ENCODE results near the gene ARHGAP21.

ARHGAP21 gene

DNA sequence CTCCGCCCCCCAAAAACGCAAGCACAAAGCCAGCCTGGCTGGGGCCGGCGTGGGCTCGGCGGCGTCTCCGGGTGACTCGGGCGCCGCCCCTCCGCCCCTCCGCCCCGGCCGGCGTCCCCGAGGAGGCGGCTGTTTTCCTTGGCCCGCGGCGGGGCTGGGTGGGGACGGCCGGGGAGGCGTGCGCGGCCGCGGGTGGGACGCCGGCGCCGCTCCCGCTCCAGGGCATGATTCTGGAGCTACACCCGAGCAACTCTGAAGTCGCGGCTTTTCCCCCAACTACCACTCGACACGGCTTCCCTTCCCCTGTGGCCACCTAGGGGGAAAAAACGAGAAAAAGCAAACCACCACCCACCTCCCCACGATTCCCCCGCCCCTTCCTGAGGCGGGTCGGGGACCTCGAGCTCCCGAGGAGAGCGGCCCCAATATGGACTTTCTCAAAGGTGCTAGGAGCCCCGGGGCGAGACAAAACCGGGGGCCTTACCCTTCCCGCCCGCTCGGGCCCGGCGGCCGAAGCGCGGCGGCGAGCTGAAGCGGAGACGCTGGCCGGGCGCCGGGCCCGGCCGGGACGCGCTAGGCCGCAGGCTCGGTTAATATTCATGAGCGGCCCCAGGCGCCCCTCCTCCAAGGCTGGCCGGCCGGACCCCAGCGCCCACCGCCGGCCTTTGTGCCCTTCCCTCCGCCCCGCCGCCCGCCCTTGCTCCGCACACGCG is 856 bp downstream of the ARHGAP21 start:
- DNase-seq (ENCODE audit: low read depth), result peak; percentile 56

DNA sequence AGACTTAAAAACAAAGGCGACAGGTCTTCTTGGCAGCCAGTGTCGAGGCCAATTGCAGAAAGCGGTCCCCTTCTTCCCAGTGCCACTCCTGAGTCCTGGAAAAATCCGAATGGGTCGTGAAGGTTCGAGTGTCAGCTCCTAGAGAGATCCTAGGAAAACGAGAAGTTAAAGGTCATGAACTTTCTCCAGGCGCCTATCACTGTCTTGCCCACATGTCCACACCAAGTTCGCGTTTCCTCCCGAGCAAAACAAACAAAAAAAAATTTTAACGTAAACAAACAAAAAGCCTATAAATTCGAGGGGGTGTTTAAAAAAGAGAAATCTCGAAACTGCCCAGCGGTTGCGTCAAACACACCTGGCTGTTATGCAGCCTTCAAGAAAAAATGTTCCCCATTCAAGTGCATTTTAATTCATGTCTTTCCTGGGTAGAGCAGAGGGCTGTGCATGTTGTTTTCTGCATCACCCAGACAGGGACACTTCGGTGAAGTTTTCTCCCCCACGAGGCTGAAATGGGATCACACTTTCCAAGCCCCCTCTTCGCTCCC is 1.5 kb downstream of the ARHGAP21 start:
- DNase-seq (ENCODE audit: low read depth), result peak; percentile 41

DNA sequence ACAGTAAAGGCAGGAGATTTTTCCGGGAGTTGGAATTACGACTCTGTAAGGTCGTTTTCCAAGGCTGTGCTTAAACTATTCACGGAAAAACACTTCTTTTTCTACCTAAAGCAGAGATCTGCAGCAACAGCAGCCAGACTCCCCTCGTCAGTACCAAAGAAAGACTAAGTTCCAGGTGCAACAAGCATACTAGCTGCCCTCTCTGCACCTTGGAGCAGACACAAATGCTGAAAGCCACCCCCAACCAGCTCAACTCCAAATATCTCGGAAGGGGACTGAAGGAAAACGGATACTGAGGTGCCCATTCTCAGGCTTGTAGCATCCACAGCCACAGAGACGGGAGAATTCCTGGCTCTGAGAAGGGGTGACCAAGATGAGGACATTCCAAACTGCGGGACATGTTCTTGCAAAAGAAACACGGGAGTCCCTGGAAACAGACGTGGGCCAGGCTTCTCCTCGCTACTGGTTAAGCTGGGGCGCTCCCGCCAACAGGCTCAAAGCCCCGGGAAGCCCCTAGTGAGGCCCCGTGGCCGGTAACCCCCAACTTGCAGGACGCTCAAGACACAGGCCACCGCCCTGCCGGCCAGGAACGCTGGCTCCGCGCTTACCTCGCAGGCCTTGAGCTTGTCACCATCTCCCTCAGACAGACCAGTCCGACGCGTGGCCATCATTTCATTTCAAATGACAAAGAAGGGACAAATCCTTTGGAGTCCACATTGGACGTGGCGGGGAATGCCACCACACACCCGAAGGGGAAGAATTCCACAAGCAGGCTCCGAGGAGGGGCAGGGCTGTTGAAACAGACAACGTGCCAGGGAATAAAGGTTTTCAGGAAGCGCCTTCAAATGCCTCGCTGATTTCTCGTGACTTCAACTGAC is 2.2 kb downstream of the ARHGAP21 start:
- DNase-seq (ENCODE audit: low read depth), result peak; percentile 34

DNA sequence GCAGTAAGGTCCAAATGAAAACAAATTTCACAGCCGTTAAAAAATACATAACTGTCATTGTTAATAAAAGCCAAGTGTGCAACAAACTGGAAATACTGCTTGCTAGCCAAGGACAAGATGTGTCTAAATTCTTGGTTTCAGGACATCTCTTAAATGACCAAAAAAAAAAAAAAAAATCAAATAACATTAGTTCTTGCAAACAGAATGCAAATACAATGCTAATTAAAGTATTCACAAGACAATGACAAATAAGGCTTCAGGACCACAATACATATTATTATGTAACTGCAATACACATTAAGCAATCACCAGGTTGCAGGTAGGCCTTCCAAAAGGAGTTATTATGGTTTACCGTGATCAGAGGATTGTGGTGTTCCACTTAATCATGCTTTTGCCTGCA is 3.6 kb downstream of the ARHGAP21 start:
- DNase-seq (ENCODE audit: low read depth), result no peak

DNA sequence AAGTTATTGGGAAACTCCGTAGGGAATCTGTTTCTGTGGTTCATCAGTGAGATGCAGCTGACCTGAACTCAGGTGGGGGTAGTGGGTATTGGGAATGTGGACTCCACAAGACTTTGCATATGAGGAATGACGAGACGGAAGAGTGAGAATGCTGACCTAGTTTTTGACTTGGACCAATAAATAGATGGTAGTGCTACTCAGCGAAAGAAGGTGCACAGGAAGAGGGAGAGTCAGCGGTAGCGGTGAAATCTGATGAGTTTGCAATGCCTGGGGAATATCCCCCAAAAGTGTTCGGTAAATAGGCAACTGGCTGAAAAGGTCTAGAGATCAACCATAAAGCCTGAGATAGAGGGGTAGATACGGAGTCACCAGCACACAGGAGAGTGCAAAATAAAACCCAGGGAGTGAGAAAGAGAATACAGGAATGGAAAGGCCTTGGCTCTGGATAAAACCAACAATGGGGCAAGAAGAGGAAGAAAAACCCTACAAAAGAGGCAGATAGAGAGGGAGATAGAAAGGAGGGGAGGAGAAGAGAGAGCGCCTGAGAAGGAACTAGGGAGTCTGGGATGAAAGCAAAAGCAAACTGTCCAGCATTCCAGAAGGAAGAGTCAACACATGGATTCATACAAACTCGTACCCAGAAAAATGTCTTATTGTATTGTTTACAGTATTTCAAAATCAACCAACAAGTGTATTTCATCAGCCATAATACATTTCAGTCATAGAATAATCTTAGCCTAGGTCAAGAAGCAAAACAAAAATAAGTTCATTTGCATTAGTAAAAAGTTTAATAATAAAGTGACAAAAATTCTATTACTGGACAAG is 5.4 kb downstream of the ARHGAP21 start:
- peak; percentile 79 for DNase-seq (ENCODE audit: low read depth)

DNA sequence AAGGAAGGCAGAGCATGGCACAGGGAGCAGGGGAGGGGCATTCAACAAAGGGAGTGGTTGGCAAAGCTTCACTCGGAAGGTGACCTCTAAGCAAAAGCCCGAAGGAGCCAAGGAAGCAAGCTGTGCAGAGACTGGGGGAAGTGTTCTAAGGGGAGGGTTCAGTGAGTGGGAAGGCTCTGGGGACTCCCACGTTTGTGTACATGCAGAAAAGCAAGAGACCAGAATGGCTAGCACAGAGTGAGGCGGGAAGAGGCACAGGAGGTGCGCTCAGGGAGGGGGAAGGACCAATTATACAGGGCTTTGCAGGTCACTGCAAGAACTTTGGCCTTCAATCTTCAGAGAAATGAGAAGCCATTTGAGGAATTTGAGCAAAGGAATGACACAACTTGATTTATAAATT is 7.4 kb downstream of the ARHGAP21 start:
- no peak for DNase-seq (ENCODE audit: low read depth)

DNA sequence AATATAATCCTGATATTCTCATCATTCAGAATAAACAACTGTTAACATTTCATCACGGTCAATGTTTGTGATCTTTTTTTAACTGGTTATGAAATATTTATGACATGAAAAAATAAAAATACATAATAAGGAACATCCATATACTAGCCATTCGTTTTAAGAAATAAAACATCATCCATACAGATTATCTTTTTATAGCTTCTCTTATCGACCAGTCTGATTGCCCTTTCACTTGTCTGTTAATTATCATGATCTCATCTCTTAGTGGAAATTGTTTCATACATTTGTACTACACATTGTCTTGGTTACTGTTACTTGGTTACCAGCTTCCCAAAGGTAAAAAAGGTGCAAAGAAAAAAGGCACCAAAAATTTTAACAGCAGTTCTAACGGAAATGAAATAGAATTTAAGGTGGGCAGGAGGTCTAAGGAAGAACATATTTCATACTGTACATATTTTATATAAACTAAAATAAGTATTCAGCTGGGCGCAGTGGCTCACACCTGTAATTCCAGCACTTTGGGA is 8.4 kb downstream of the ARHGAP21 start:
- DNase-seq (ENCODE audit: low read depth), result no peak

DNA sequence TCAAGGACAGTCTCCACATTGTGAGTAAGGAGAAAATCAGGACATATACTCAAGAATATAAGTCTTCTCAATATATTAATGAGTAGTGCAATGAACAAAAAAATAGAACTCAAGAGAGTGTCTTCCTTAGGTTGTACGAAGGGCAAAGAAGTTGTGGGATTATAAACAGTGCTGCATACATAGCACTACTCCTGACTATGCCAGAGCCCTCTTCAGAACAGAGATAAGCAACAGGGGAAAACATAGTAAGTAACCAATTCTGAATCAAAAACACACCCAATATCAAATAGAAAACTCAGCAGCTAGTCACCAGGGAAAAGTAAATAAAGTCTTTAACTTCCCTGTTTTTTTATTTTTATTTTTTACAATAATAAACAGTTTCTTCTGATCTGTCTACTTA is 10.6 kb downstream of the ARHGAP21 start:
- no peak for DNase-seq (ENCODE audit: low read depth)

DNA sequence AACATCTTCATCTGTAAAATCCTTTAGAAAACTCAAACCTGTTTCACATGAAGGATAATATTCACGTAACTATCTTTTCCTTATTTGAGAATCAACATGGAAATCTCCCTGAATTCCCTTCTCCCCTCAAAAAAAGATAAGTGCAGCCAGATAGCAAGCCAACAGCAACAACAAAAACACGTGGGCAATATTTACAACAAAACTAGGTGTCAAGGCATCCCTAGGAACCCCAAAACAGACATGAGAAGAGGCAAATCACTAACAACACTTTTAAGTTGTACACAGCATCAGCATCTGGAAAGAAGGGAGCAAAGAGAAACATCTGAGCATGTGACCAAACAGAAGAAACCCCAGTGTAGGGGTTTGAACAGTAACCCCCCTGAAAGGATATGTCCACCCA is 12.2 kb downstream of the ARHGAP21 start:
- no peak for DNase-seq (ENCODE audit: low read depth)

DNA sequence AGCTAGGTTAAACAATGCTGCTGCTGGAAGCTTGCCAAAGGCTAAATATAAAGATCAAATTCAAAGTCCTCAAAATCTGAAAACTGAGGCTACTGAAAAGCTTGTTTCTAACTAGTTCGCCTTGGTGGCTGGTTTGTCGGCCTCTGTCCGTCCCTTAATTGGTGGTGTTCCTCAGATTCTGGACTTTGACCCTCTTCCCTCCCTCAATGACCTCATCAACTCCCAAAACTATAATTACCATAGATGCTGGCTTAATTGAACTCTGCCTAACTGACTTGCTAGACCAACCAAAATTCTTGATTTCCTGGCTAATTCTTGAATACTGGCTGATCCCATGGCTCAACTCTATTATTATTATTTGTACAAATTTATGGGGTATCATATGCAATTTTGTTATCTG is 15.6 kb downstream of the ARHGAP21 start:
- no peak for DNase-seq (ENCODE audit: low read depth)

DNA sequence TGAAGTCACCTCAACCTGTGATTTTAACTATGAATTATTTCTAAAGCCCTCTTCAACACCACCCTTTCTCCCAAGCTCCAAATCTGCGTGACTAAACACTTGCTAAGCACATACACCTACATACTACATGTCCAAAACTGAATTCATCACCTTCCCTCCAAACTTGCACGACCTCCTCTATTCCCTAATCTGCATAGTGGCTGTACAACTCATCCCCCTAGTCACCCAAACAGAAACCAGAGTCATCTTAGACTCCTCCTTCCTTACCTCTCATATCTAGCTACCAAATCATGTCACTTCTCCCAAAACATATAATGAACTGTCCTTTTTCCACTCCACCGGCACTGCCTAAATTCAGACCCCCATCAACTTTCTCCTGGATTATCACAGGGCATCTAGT is 16.2 kb downstream of the ARHGAP21 start:
- DNase-seq (ENCODE audit: low read depth), result no peak

DNA sequence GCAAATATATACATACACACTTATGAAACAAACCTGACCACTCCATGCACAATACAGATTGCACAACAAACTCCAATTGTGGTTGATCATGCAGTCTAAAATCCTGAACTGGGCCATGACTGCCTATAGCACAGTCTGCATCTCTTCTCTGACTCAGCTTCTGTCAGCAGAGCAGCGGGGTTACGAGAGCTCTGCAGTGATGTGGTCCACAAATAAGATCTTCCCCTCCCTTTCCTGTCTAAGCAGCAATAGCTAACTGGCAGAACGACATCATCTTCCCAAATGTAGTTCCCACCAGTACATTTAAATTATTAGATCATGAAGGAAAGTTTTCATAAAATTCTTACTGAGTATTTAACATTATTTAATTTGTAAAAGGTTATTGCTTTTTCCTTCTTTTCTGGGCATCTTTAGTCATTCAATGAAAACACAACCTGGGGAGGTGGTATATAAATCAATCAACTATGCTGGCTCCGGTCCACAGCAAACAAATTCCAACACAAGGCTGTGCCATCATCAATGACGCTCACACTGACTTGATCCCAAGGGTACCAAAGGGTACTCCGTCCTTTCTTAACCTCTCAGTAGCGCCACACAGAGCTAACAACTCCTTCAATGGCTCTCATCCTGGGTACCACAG is 17.1 kb downstream of the ARHGAP21 start:
- DNase-seq (ENCODE audit: low read depth), result peak; percentile 99

DNA sequence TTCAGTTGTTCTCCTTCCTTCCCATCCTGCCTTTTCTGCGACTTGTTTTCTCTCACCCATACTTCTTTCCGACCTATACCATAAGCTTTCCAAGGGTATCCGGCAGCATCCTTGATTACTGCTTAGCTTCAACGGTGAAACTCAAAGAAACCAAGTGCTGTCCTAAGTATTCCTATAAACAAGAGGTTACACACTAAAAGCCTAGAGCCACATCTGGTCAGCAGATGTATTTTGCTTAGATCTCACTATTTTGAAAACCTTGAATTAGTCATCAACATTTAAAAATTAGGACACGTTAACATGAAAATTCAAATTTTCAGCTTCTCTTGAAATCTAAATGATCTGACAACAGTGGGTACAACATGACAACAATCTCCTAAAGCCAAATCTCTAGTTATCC is 20.0 kb downstream of the ARHGAP21 start:
- peak; percentile 84 for DNase-seq (ENCODE audit: low read depth)

DNA sequence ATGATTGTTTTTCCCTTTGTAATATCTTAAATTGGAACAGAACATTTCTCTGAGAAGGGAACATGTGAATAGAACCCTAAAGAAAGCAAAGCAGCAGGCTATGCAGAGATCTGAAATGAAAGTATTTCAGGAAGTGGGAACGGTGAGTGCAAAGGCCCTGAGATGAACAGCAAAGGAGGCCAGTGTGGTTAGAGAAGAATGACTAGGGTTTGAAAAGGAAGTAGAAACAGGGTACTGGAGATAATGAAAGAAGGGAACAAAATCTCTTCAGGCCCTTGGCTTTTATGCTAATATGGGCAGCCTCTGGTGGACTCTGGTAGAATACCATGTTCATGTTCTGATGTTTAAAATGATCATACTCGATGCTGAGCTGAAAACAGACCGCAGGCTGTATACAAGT is 22.2 kb downstream of the ARHGAP21 start:
- peak; percentile 75 for DNase-seq (ENCODE audit: low read depth)

DNA sequence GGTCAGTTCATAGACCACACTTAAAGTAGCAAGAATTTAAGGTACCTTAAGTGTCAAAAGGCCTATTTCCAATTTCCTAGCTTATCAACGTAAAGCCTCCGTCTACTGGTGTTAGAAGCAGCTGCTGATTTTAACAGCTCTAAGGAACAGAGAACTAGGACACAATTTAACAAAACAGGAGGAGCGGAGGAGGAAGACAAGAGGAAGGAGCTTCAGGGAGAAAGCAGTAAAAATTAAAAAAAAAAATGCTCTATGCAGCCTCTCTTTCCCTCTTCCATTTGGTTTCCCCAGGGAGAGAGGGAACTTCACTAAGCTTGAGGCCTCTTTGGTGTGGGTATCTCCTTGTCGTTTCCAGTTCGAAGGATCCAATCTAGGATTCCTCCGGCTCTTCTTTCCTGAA is 22.7 kb downstream of the ARHGAP21 start:
- DNase-seq (ENCODE audit: low read depth), result no peak

DNA sequence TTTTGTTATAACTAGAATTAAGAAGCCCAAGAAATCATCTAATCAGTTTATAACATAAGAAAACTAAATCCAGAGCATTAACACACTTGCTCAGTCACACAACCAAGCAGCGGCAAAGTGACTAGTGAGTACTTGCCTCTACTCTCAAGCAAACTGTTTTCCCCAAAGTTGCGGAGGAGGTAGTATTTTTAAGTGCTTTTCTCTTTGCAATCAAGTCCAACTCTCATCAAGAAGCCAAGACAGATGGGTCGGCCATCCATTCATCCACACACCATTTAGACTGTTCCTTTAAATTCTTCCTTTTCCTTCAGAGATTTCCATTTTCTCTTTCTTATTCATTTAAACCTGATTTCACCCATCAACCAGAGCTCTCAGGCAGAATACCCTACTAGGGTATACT is 25.4 kb downstream of the ARHGAP21 start:
- DNase-seq (ENCODE audit: low read depth), result no peak

DNA sequence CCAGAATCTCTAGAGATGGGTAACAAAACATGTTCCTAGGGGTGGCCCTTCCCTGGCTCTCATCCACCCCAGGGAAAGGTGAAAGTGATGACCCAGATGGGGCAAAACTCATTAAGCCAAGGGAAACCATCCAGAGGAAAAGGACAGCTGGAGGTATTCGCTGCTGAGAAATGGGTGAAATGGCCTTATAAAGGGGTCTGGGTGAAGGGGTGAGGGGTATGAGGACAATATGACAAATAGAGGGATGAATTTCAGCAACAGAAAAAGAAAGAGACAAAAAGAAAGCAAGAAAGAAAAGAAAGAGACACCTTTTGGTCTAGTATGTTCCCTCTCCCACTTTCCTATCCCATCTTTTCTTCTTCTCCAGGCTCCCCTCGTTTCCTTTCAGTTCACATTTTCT is 26.6 kb downstream of the ARHGAP21 start:
- DNase-seq (ENCODE audit: low read depth), result no peak

DNA sequence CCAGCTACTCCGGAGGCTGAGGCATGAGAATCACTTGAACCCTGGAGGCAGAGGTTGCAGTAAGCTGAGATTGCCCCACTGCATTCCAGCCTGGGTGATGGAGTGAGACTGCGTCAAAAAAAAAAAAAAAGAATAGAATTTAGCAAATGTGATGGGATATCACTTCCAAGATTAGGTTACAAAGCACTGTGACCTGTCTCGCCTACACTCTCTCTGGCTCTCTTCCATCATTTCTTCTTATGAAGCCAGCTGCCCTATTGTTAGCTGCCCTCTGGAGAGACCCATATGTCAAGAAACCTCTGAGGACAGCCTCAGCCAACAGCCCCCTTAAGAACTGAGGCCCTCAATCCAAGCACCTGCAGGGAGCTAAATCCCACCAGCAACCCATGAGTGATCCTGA is 28.2 kb downstream of the ARHGAP21 start:
- no peak for DNase-seq (ENCODE audit: low read depth)

DNA sequence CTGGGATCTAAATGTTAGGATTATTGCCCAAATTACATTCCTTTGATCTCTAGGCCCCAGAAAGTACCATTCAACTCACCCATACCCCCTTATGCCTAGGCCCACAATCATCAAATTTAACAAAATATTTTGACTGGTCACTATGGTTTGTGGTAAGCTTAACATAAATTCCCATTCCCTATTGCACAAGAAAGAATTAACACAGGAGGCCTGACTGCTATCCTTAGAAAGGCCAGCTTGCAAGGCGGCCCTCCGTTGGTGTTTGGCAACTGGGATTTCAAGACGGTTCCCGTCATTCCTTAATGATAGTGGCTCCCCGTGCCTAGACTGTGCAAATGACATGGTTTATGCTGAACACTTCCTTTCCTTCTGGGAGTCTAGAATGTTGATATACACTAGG is 29.6 kb downstream of the ARHGAP21 start:
- peak; percentile 55 for DNase-seq (ENCODE audit: low read depth)

DNA sequence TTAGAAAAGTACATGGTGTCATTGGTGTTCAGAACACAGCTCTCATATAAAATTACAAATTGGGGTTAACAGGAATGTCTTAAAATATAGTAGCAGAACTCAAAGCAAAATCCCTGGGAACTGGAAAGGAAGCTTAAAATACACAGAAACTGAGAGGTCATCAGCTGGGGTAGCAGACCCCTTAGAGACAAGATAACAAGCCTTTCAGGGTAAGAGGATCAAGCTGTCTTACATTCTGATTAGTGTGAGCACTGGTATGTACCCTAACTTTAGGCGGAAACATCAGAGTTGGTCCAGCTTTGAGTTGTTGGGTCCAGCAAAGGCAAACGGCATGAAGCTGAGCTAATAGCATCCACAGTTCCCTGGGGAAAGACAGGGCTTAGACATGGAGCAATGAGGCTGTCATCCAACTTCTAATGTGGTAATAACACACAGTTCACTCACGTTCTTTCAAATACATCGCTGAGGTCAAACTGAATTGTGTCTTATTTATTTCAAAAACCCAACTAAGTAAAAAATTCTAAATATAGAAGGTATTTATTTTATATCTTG is 32.6 kb downstream of the ARHGAP21 start:
- DNase-seq (ENCODE audit: low read depth), result peak; percentile 39

DNA sequence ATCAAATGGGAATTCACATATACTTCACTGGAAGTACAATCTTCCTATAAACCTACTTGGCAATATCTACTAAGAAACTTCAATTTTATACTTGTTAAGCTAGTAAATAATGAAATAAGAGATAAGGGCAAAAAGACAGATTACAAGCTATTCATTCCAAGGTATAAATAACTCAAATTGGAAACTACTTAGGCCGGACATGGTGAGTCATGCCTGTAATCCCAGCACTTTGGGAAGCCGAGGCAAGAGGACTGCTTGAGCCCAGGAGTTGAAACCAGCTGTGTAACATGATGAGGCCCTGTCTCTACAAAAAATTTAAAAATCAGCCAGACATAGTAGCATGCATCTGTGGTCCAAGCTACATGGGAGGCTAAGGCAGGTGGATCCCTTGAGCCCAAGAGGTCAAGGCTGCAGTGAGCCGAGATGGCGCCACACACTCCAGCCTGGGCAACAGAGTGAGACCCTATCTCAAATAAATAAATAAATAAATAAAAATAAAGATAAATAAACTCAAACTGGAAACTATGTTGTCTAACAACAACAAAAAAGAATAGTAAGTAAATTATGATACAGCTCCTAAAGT is 37.6 kb downstream of the ARHGAP21 start:
- DNase-seq (ENCODE audit: low read depth), result peak; percentile 83
